ENCODE results near the gene STIL. TPM values are rescaled to one million over a fixed set of nuclear protein-coding genes. Genes with fewer than 3 reads are reported as not detected.
"Not testable (repeated sequence)": the region's sequence is repeated elsewhere in the genome, so short reads cannot be mapped to it uniquely, and the experiment has no call there.

Gene STIL
- polyA plus RNA-seq (2013): 4.1 TPM

DNA sequence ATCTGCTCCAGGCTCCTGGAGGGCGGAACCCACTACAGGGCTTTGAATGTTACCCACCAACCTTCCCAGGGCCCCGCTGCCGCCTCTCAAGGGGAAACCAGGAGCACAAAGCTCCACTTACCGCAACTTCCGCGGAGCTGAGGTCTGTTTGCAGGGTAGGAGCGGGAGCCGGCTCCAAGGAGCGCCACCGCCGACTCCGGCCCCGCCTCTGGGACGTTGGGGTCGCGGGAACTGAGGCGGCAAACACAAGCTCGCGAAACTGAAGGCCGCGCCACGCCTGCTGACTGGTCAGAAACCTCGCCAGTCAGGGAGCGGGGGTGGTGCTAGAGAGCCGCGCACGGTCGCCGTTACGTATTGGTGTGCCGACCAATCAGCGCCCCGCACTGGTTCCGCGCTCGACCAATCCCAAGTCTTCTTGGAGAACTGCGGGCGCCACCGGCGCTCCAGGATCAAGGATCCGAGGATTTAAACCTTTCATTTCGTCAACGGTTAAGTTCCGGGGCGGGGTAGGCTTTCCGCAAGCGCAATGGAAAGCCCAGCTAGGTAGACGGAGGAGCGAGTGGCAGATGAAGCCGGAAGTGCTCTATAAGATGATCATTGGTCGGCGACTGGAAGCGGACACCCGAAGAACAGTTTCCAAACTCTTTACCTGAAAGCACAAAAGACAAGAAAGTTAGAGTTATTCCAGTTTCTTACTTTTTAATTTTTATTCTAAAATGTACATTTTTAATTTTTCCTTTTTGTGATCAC, at the start of gene STIL:
Gene STIL (minus strand): TSS at position 233 of the 750 bp plus-strand sequence. CDS start 3,828 bp downstream, outside the sequence.
- peak; percentile 99 to 100 (median 100) for DNase-seq
- ChIA-PET POLR2A (interaction anchor here (1.2 to 1.9 kb wide), 3 partner anchors 9 to 20 kb away, joined by 3 to 8 read pairs (median 7); partner anchors contain the start of gene CMPK1), CTCF (interaction anchor here (1.0 to 1.8 kb wide), 6 partner anchors 10 to 135 kb away, joined by 3 to 6 read pairs (median 4); no protein-coding TSS in a partner anchor)
- Histone ChIP-seq H3K36me3 (ENCODE audit: control insufficient read depth in 4 of 4, insufficient read depth in 4 of 4, low read length in 3 of 4) (peaks cover 0 to 16% (median 3%) of the 10 kb centered on the region in 4 experiments), H3K27me3 (replicated peaks in 2 of 5; ENCODE audit: control insufficient read depth in 4 of 5, insufficient read depth in 5 of 5, low read length in 4 of 5) (no peaks in the 10 kb centered on the region), H3K4me3 (ENCODE audit: control insufficient read depth in 1 of 7, extremely low read depth in 1 of 7, insufficient read depth in 4 of 7, low read depth in 2 of 7, low read length in 6 of 7) (peak within 1 kb of the TSS; percentile 78 to 97 (median 95)), H3K4me1 (ENCODE audit: control extremely low read depth in 1 of 4, control insufficient read depth in 4 of 4, insufficient read depth in 4 of 4, low read length in 3 of 4) (peaks cover 7 to 11% (median 10%) of the 10 kb centered on the region in 4 experiments), H3K27ac (ENCODE audit: insufficient read depth in 1 of 2, low read depth in 1 of 2, low read length in 2 of 2, poor library complexity in 1 of 2, severe bottlenecking in 2 of 2) (peak within 1 kb of the TSS; percentile 82 to 94), H3K9me3 (ENCODE audit: control extremely low read depth in 1 of 5, control insufficient read depth in 4 of 5, insufficient read depth in 2 of 5, low read depth in 1 of 5, low read length in 4 of 5) (no peaks in the 10 kb centered on the region)
- WGBS (ENCODE audit: insufficient coverage): 0% methylated on average over 50 of the region's 54 CpGs

DNA sequence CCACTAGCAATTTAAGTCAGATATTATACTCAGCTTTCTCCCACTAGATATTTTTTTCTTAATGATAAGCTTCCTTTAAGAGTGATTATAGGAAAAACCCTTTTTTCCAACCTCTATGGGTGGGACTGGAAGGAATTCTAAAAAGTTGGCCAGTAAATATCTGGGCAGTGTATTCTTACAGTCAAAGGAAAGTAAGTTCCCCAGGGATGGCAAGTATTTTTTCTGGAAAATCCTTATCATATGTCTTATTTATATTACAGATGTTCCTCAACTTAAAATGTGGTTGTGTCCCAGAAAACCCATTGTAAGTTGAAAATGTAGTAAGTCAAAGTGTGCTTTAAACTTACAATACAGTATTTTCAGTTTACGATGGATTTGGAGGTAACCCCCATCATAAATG, 48.9 kb upstream of the STIL start:
- DNase-seq: no peak
- Histone ChIP-seq H3K36me3 (ENCODE audit: control insufficient read depth in 4 of 4, insufficient read depth in 4 of 4, low read length in 3 of 4) (peaks cover 0 to 3% (median 1%) of the 10 kb centered on the region in 4 experiments), H3K27ac (ENCODE audit: insufficient read depth in 1 of 2, low read depth in 1 of 2, low read length in 2 of 2, poor library complexity in 1 of 2, severe bottlenecking in 2 of 2) (no peak overlapping the region), H3K9me3 (ENCODE audit: control extremely low read depth in 1 of 5, control insufficient read depth in 4 of 5, insufficient read depth in 2 of 5, low read depth in 1 of 5, low read length in 4 of 5) (no peaks in the 10 kb centered on the region), H3K4me3 (ENCODE audit: control insufficient read depth in 1 of 7, extremely low read depth in 1 of 7, insufficient read depth in 4 of 7, low read depth in 2 of 7, low read length in 6 of 7) (no peak overlapping the region), H3K27me3 (replicated peaks in 2 of 5; ENCODE audit: control insufficient read depth in 4 of 5, insufficient read depth in 5 of 5, low read length in 4 of 5) (no peaks in the 10 kb centered on the region), H3K4me1 (ENCODE audit: control extremely low read depth in 1 of 4, control insufficient read depth in 4 of 4, insufficient read depth in 4 of 4, low read length in 3 of 4) (no peaks in the 10 kb centered on the region)
- no CpG with 5 or more reads among the region's 1 CpG for WGBS (ENCODE audit: insufficient coverage)
- ChIA-PET CTCF (interaction anchor here (0.9 to 1.6 kb wide), 2 partner anchors 9 to 11 kb away, joined by 3 read pairs; no protein-coding TSS in a partner anchor), POLR2A (interaction anchor here (0.8 kb wide), 1 partner anchor 28 kb away, joined by 3 read pairs; no protein-coding TSS in a partner anchor)

DNA sequence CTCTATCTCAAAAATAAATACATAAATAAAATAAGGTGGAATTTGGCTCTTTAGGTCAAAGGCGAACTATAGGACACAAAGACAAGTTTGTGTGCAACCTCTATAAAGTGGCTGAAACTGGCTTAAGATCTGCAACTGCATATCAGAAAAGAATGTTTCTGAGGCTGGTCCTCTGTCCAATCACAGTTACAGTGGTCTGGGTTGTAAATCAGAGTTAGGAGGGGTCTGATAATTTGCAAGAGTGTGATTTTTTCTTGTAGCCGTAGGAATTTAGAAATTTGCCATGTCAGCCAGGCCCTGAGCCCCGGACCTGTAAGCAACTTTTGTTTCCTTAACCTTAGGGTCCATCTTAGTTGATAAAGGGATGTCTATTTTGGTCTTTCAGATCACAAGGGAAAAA, 47.4 kb upstream of the STIL start:
- no peak for DNase-seq
- Histone ChIP-seq H3K27ac (ENCODE audit: insufficient read depth in 1 of 2, low read depth in 1 of 2, low read length in 2 of 2, poor library complexity in 1 of 2, severe bottlenecking in 2 of 2) (no peak overlapping the region), H3K27me3 (replicated peaks in 2 of 5; ENCODE audit: control insufficient read depth in 4 of 5, insufficient read depth in 5 of 5, low read length in 4 of 5) (no peaks in the 10 kb centered on the region), H3K36me3 (ENCODE audit: control insufficient read depth in 4 of 4, insufficient read depth in 4 of 4, low read length in 3 of 4) (peaks cover 0 to 3% (median 1%) of the 10 kb centered on the region in 4 experiments), H3K4me1 (ENCODE audit: control extremely low read depth in 1 of 4, control insufficient read depth in 4 of 4, insufficient read depth in 4 of 4, low read length in 3 of 4) (no peaks in the 10 kb centered on the region), H3K9me3 (ENCODE audit: control extremely low read depth in 1 of 5, control insufficient read depth in 4 of 5, insufficient read depth in 2 of 5, low read depth in 1 of 5, low read length in 4 of 5) (no peaks in the 10 kb centered on the region), H3K4me3 (ENCODE audit: control insufficient read depth in 1 of 7, extremely low read depth in 1 of 7, insufficient read depth in 4 of 7, low read depth in 2 of 7, low read length in 6 of 7) (no peak overlapping the region)
- CTCF ChIA-PET: no interaction called here
- POLR2A ChIA-PET: no interaction called here
- 67% methylated on average over 3 of the region's 3 CpGs for WGBS (ENCODE audit: insufficient coverage)

DNA sequence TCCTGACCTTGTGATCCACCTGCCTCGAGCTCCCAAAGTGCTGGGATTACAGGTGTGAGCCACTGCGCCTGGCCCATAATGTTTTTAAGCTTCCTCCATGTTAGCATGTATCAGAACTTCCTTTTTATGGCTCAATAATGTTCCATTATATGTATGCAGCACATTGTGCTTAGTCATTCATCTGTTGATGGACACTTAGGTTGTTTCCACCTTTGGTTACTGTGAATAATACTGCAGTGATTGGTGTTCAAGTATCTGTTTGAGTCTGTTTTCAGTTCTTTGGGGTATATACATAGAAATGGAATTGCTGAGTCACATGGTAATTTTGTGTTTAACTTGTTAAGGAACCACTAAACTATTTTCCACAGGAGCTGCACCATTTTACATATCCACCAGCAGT, 37.4 kb upstream of the STIL start:
- POLR2A ChIA-PET: no interaction called here
- Histone ChIP-seq H3K4me3 (ENCODE audit: control insufficient read depth in 1 of 7, extremely low read depth in 1 of 7, insufficient read depth in 4 of 7, low read depth in 2 of 7, low read length in 6 of 7) (no peak overlapping the region), H3K27ac (ENCODE audit: insufficient read depth in 1 of 2, low read depth in 1 of 2, low read length in 2 of 2, poor library complexity in 1 of 2, severe bottlenecking in 2 of 2) (no peak overlapping the region), H3K4me1 (ENCODE audit: control extremely low read depth in 1 of 4, control insufficient read depth in 4 of 4, insufficient read depth in 4 of 4, low read length in 3 of 4) (peaks cover 0 to 5% (median 2%) of the 10 kb centered on the region in 4 experiments), H3K27me3 (replicated peaks in 2 of 5; ENCODE audit: control insufficient read depth in 4 of 5, insufficient read depth in 5 of 5, low read length in 4 of 5) (no peaks in the 10 kb centered on the region), H3K9me3 (ENCODE audit: control extremely low read depth in 1 of 5, control insufficient read depth in 4 of 5, insufficient read depth in 2 of 5, low read depth in 1 of 5, low read length in 4 of 5) (no peaks in the 10 kb centered on the region), H3K36me3 (ENCODE audit: control insufficient read depth in 4 of 4, insufficient read depth in 4 of 4, low read length in 3 of 4) (peaks cover 0 to 10% (median under 1%) of the 10 kb centered on the region in 4 experiments)
- CTCF ChIA-PET: interaction anchor here (1.0 kb wide), 2 partner anchors 18 to 139 kb away, joined by 3 read pairs; partner anchors contain the start of gene CMPK1
- WGBS (ENCODE audit: insufficient coverage): 100% methylated on average over 1 of the region's 2 CpGs
- DNase-seq: peak in 2 of 3 donors; percentile 40 to 55

DNA sequence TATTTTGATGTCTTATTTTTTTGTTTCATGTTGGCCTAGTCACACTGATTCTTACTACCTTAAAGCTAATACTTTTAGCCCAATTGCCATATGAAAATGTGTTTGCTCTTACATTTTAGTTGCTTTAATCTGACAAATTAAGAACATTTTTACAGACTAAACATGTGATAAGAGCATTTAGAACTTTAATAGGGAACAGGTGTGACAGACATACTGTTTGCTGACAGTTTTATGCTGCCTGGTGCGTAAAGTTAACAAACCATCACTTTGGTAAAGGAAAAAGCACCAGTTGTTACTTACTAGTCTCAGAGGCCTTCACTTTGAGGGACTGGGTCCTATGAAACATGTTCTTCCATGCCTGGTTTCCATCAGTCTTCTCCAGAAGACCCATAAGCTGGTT, 34.3 kb upstream of the STIL start:
- 100% methylated on average over 1 of the region's 1 CpG for WGBS (ENCODE audit: insufficient coverage)
- Histone ChIP-seq H3K4me3 (ENCODE audit: control insufficient read depth in 1 of 7, extremely low read depth in 1 of 7, insufficient read depth in 4 of 7, low read depth in 2 of 7, low read length in 6 of 7) (no peak overlapping the region), H3K27ac (ENCODE audit: insufficient read depth in 1 of 2, low read depth in 1 of 2, low read length in 2 of 2, poor library complexity in 1 of 2, severe bottlenecking in 2 of 2) (no peak overlapping the region), H3K36me3 (ENCODE audit: control insufficient read depth in 4 of 4, insufficient read depth in 4 of 4, low read length in 3 of 4) (peaks cover 2 to 14% (median 2%) of the 10 kb centered on the region in 4 experiments), H3K9me3 (ENCODE audit: control extremely low read depth in 1 of 5, control insufficient read depth in 4 of 5, insufficient read depth in 2 of 5, low read depth in 1 of 5, low read length in 4 of 5) (no peaks in the 10 kb centered on the region), H3K27me3 (replicated peaks in 2 of 5; ENCODE audit: control insufficient read depth in 4 of 5, insufficient read depth in 5 of 5, low read length in 4 of 5) (no peaks in the 10 kb centered on the region), H3K4me1 (ENCODE audit: control extremely low read depth in 1 of 4, control insufficient read depth in 4 of 4, insufficient read depth in 4 of 4, low read length in 3 of 4) (peaks cover 0 to 5% (median 2%) of the 10 kb centered on the region in 4 experiments)
- no peak for DNase-seq
- POLR2A ChIA-PET: no interaction called here
- CTCF ChIA-PET: interaction anchor here (2.2 kb wide), 1 partner anchor 9 kb away, joined by 8 read pairs; no protein-coding TSS in a partner anchor

DNA sequence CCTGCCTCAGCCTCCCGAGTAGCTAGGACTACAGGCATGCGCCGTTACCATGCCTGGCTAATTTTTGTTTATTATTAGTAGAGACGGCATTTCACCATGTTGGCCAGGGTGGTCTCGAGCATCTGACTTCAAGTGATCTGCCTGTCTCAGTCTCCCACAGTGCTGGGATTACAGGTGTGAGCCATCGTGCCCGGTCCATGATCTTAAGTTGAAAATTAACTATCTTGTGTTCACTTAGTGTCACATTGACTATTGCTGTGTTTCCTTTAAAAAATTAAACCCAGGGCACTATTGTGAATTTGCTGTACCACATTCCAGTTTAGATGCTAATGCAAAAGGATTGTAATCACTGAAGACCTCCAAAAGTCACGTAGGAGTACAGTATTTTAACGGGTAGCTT, 33.8 kb upstream of the STIL start:
- H3K36me3 ChIP-seq (ENCODE audit: control insufficient read depth in 4 of 4, insufficient read depth in 4 of 4, low read length in 3 of 4): peaks cover 2 to 14% (median 2%) of the 10 kb centered on the region in 4 experiments
- no peak overlapping the region for H3K4me3 ChIP-seq (ENCODE audit: control insufficient read depth in 1 of 7, extremely low read depth in 1 of 7, insufficient read depth in 4 of 7, low read depth in 2 of 7, low read length in 6 of 7)
- CTCF ChIA-PET: interaction anchor here (1.0 to 2.2 kb wide), 2 partner anchors 9 to 41 kb away, joined by 3 to 8 read pairs; no protein-coding TSS in a partner anchor
- 98% methylated on average over 8 of the region's 9 CpGs for WGBS (ENCODE audit: insufficient coverage)
- H3K4me1 ChIP-seq (ENCODE audit: control extremely low read depth in 1 of 4, control insufficient read depth in 4 of 4, insufficient read depth in 4 of 4, low read length in 3 of 4): peaks cover 0 to 5% (median 2%) of the 10 kb centered on the region in 4 experiments
- no peak for DNase-seq
- POLR2A ChIA-PET: no interaction called here
- H3K9me3 ChIP-seq (ENCODE audit: control extremely low read depth in 1 of 5, control insufficient read depth in 4 of 5, insufficient read depth in 2 of 5, low read depth in 1 of 5, low read length in 4 of 5): no peaks in the 10 kb centered on the region
- no peaks in the 10 kb centered on the region for H3K27me3 ChIP-seq (replicated peaks in 2 of 5; ENCODE audit: control insufficient read depth in 4 of 5, insufficient read depth in 5 of 5, low read length in 4 of 5)
- H3K27ac ChIP-seq (ENCODE audit: insufficient read depth in 1 of 2, low read depth in 1 of 2, low read length in 2 of 2, poor library complexity in 1 of 2, severe bottlenecking in 2 of 2): no peak overlapping the region

DNA sequence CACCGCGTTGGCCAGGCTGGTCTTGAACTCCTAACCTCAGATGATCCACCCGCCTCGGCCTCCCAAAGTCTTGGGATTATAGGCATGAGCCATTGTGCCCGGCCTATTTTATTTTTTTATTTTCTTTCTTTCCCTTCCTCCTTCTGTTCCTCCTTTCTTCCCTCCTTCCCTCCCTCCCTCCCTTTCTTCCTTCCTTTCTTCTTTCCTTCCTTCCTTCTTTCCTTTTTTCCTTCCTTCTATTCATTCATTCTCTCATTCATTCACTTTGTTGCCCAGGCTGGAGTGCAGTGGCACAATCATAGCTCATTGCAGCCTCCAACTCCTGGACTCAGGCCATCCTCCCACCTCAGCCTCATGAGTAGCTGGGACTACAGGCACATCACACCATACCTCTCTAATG, 33.0 kb upstream of the STIL start:
- 96% methylated on average over 4 of the region's 5 CpGs for WGBS (ENCODE audit: insufficient coverage)
- H3K27ac ChIP-seq (ENCODE audit: insufficient read depth in 1 of 2, low read depth in 1 of 2, low read length in 2 of 2, poor library complexity in 1 of 2, severe bottlenecking in 2 of 2); DNase-seq; H3K9me3 ChIP-seq (ENCODE audit: control extremely low read depth in 1 of 5, control insufficient read depth in 4 of 5, insufficient read depth in 2 of 5, low read depth in 1 of 5, low read length in 4 of 5); POLR2A ChIA-PET; H3K4me3 ChIP-seq (ENCODE audit: control insufficient read depth in 1 of 7, extremely low read depth in 1 of 7, insufficient read depth in 4 of 7, low read depth in 2 of 7, low read length in 6 of 7); H3K4me1 ChIP-seq (ENCODE audit: control extremely low read depth in 1 of 4, control insufficient read depth in 4 of 4, insufficient read depth in 4 of 4, low read length in 3 of 4); H3K27me3 ChIP-seq (replicated peaks in 2 of 5; ENCODE audit: control insufficient read depth in 4 of 5, insufficient read depth in 5 of 5, low read length in 4 of 5): not testable (repeated sequence)
- H3K36me3 ChIP-seq (ENCODE audit: control insufficient read depth in 4 of 4, insufficient read depth in 4 of 4, low read length in 3 of 4): peaks cover 2 to 14% (median 3%) of the 10 kb centered on the region in 4 experiments
- CTCF ChIA-PET: interaction anchor here (1.0 kb wide), 1 partner anchor 42 kb away, joined by 3 read pairs; no protein-coding TSS in a partner anchor

Measured in common myeloid progenitor, CD34-positive (primary cell).